GM21381 (cell line): Measurements from ENCODE around the gene COPS2.

Source experiments
- ATAC-seq: cut with Tn5 transposase; IDR thresholded peaks from one replicate; pipeline ENCODE4 v1.9.1; 2021; ENCODE audit warnings: mild to moderate bottlenecking, moderate library complexity; ENCODE audit not compliant: unreplicated experiment

The COPS2 gene

DNA sequence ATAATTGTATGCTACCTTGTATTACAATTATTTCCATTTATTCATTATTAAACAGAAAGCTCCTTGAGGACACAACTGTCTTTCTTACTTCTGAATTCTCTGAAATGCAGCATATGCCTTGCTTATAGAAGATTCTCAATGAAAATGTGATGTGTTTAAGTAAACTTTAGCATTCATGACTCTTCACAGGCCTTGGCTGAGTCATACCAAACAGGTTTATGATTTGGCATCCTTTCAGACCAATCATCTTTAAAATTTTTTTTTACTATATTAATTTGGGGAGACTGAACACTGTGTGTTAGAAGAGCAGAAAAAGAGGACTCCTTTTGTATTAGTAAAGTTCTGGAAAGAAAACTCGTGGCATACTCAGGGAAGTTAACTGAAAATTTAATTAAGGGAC, 8.3 kb upstream of the COPS2 start:
- ATAC-seq, result no peak

DNA sequence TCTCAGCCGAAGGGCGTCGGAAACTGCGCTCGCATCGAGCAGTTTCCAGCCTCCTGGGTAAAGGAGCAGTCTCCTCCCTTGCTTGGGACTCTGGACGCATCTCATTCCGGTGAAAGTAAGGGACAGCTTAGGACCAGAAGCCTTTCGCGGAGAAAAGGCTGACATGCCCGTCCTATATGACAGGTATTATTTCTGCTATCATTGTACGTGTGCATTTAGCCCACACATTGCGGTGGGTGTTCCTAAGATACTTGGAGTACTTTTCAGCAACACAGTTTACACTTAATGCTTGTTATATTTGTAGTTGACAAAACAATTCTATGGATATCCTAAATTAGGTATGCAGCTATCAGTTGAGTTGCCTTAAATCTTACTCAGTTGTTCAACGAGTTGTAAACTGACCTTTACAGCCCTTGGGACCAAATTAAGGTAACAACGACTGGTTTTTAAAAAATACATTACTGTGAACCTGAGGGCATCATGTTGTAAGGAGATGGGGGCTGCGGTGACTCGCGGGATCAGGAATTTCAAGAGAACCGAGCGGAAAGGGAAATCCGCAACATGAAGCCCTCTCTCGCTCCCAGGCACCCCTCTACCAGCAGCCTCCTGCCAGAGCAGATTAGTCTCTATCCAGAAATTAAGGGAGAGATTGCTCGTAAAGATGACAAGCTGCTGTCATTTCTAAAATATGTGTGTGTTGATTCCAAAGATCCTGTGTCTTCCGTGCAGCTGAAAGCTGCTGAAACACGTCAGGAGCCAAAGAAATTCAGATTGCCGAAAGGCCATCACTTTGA, 632 bp upstream of the COPS2 start:
- no peak for ATAC-seq

DNA sequence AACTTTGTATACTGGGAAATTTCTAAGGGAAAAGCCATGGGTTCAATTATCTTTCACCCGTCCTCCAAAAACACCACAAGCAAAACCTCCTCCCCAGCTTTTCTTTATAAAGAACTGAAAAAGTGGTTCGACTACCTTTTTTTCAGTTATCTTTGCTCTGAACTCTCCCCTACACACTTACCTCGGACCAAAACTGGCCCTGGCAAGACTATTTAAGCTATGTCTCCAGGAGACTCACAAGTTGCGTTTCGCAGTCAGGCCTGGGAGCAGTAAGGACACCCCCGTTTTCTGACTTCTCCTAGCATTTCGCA, 645 bp downstream of the COPS2 start:
- ATAC-seq, result no peak

DNA sequence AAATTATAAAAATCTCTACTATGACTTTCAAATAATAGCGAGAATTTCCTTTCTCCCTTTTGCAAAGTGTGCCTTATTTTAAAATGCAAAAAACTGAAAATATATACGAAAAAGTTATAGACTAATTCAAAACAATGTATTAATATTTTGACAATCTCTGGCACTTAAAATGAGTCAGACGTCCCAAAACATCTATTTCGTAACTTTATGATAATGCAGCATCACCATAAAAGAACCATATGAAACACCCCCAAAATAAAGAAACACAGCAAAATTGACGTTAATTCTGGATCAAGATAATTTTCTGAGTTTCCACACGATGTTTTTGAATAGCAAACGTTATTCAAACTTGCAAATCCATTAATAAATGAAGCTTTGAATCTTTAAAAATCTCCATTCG, 1.0 kb downstream of the COPS2 start:
- no peak for ATAC-seq

DNA sequence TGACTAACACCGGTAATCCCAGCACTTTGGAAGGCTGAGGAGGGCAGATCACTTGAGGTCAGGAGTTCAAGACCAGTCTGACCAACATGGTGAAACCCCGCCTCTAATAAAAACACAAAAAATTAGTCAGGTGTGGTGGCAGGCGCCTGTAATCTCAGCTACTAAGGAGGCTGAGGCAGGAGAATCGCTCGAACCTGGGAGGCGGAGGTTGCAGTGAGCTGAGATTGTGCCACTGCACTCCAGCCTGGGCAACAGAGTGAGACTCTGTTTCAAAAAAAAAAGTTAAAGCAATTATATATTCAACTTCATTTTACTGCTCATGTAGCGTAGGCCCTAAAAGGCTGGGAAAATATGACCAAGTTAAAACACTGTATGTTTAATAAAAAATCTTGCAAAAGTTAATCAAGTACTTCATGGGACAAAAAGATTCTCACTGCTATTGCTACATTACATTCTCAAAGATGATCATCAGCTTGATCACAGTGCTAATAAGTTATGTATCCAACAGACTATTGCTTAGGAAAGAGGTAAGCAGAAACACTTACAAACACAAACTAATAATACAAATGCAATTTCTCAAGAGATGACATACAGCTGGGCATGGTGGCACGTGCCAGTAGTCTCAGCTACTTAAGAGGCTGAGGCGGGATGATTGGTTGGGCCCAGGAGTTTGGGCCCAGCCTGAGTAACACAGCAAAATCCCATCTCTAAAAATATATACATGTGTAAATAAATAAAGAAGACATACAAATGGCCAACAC, 2.7 kb downstream of the COPS2 start:
- ATAC-seq, result no peak

DNA sequence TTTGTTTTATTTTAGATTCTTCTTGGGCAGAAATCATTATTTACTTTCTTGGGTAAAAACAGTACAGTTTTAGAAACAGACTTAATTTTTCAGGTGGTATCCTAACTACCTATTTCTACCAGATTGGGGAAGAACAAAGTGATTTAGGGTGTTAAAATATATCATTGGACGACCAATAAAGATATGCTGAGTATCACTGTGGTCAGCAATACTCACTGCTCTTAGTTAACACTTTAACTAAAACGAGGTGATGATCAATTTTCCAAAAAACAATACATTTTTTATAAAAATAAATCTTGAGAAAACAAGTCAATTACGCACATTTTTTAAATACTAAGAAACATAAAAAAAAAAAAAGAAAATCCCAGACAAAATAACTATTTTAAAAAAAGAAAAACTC, 3.6 kb downstream of the COPS2 start:
- ATAC-seq, result no peak

DNA sequence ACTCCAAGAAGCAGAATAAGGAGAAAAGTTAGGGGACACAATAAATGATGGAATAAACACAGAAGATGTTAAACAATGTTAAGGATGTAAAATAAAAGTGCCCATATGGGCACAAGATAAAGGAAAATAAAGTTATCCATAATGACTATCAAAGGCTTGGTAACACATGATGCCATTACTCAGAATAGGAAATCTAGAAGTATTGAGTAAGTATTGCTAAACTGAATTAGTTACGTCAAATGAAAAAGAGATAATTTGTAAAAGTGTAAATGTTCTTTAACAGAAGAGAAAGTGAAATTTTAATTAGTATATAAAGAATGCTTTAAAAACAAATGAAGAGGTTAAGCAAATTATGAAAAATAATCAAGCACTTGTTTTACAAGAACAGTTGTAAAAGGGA, 6.7 kb downstream of the COPS2 start:
- no peak for ATAC-seq

DNA sequence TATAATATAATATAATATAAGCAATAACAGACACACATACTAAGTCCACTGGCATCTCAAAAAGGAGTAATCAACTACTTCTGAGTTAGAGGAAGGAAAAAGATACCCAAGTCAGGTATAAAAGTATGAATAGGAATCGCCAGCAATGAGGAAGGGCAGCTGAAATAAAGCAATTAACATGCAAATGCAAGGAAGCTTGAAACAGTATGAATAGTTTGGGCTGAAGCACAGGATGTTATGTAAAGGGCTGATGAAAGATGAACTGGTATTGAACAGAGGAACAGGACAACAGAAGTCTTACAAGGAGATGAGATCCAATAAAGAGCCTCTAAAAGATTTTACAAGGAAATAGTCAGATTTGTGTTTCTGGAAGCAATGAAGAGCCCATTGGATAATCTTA, 7.1 kb downstream of the COPS2 start:
- ATAC-seq, result no peak

DNA sequence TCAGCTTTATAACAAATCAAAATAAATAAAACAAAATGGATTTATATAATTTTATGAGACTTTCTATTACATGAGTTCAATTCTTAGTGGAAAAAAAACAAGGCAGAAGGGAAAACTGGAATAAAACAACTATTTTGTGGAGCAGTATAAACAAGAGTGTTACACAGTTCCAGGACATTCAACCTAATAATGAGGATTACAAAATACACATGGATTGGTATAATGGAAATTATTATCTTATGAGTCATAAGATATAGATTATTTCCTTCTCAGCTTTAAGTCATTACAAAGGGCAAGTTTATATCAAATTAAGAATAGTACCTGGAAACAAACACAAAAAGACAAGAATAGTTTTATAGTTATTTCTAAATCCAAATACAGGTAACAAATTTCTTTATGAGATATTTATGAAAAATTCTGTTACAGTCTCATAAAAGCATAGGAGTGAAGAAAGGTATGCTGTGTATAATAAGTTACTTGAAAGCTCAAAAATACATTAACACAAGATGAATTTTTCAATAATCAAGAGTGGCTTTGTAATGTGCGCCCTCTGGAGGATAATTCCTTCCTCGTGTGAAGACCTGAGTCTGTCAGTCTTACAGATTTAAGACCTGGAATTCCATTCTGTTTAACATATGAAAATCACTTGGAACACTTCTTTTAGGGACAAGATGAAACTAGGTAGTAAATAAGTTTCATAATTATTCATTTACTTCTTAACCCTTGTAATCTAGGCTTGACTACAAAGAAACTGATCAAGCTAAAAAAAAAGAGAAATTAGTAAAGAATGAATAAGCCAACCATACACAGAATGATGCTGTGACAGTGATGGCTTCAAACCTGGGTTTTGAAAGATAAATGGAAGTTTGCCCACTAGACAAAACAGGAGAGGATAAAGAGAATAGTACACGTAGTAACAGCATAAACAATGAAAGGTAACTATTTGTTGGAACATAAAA, 9.5 kb downstream of the COPS2 start:
- no peak for ATAC-seq

DNA sequence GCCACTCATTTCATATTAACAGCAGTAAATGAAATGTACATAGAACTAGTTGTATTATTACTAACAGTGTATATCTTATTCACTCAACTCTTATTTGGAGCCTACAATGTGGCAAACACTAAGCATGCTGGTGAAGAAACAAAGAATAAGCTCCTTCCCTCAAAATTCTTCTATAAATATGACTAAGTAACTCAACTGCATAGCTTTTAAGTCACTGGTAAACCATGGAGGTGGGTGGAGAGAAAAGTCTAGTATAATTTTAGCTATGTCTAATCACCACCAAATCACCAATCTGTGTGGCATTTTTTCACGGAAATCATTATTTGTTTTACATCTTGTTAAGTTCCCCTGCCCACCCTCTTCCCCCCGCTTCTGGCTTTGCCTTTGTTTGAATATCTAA, 17.5 kb downstream of the COPS2 start:
- no peak for ATAC-seq

DNA sequence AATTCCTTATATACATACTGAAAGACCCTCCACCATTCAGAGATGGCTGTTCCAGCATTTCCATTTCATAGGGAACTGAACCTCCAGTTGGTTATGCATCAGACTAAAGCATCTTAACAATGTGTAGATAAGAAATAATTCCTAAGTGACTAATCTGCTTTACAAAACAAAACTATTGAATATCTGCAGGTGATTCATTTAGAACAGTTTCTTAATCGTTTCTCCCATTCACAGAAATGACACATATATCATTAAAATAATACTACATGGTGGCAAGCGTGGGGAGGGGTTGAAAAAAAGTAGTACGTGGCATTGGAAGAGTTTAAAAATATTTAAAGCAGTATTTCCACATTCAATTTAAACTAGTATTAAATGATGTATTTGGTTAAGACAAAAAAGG, 19.5 kb downstream of the COPS2 start:
- ATAC-seq, result no peak

DNA sequence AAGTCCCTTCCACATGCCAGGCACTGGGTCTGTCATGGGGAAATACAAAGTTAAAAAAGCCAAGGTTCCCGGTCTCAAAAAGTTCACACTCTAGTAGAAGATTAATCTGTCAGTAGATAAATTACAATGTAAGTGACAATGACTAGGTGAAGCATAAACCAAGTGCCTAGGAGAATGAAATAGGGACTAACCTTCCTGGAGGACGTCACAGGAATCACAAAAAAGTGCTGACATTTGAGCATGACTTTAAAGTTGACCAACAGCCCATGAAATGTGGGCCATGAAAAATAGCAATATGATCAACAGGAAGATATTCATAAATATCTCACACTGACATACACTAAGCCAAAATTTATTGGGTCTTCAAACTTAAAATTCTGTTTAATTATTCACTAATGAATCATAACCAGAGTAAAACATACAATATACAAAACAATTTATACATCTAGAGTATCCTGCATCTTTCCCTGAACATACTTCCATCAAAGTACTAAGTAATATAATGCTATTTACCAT, 20.0 kb downstream of the COPS2 start:
- peak; percentile 40 for ATAC-seq

DNA sequence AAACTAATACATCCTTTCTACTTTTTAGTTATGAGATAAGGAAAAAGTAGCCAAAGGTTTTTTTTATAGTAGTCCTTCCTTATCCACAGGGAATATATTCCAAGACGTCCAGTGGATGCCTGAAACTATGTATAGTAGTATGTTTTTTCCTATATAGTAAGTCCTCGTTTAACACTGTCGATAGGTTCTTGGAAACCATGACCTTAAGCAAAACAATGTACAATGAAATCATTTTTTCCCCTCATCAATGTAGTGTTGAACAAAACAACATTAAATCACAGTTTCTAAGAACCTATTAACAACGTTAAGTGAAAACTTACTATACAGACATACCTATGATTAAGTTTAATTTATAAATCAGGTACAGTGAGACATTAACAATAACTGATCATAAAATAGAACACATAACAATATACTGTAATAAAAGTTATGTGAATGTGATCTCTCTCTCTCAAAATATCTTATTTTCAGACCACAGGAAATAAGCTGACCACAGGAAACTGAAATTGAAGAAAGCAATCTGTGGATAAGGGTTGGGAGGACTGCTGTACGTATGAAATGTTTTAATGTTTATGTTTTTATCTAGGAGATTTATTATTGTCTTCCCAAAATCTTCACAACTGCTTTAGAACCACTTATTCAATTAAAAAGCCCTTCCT, 20.6 kb downstream of the COPS2 start:
- ATAC-seq, result peak; percentile 42

DNA sequence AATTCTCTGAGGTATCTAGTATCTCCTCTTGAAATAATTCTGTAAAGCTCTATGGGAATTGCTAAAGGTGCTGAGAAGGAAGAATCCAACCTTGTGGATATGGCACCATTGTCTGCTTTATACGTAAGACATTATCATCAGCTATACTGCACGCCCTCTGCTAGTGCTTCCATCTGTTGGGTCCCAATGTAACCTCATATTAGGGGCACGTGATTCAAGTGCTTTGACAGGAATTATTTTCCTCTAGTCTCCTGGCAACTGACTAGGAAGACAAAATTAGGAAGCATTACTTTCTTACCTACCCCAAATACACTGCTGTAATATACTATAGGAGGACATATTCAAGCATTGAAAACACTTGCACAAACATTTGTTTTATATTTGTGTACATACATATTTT, 24.0 kb downstream of the COPS2 start:
- ATAC-seq, result no peak

DNA sequence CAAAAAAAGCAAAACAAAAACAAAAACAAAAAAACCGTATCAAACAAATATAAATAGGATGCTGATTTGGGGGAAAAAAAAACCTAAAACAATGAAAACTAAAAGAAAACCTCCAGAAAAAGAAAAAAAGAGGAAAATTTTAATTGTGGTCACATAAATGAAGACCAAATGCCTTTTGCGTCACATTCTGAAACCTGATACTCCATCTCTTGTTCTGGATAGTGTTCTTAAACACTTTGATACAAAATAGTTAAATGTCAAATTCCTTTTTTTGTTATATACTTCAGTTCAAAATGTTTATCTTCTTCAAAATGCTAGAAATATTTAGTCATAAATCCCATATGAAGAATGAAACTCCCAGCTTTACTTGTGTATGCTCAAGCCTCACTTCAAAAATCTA, 31.0 kb downstream of the COPS2 start:
- ATAC-seq, result no peak

DNA sequence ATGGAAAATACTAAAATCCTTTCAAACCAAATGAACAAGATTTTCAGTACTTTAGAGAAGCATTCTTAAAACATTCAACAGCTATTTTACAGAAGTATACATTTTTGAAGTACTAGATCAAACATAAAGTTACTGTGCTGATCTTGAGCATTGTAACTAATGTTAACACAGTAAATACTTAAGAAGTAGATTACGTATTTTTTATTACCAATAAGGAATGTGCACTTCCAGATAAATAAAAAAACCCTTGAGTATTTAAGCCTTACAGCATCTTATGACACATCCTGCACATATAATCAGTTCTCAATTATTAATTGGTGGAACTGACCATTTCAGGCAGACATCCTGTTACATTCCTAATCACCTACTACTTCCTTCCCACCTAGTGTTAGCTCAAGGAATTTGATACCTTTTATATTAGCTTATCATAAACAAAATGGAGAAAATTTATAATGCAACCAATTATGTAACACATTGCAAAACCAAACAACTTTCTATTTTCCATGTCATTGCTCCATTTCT, 32.8 kb downstream of the COPS2 start:
- ATAC-seq, result no peak

DNA sequence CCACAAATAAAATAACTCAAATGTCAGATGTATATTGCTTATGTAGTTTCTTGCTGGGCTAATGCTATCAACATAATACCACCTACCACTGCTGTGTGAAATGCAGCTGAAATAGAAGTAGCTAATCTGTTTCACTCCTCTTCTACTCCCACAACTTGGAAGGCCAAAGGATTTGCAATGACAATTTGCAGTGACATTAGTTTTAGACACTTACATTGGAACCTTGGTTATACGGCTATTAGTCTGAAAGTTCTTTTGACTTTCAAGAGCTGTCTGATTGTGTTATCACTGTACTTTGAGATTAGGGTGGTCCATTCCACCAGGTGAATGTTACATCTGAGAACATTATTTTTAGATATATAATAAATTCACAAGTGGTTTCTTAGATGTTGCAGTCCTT, 33.5 kb downstream of the COPS2 start:
- ATAC-seq, result no peak

DNA sequence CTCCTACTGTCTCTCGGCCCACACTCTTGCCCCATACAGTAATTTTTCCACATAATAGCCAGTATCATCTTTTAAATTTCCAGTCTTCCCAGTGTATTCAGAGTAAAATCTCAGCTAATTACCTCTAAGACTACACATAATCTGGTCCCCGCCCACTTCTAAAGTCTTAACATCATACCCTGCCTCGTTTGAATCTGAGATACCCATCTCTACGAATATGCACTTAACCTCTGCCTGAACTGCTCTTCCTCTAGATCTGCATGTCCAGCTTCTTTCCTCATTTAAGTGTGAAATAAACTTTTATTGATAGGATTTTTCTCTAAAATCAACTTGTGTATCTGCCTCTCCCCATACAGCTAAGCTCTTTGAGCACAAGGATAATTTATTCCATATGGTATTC, 34.6 kb downstream of the COPS2 start:
- ATAC-seq, result no peak

DNA sequence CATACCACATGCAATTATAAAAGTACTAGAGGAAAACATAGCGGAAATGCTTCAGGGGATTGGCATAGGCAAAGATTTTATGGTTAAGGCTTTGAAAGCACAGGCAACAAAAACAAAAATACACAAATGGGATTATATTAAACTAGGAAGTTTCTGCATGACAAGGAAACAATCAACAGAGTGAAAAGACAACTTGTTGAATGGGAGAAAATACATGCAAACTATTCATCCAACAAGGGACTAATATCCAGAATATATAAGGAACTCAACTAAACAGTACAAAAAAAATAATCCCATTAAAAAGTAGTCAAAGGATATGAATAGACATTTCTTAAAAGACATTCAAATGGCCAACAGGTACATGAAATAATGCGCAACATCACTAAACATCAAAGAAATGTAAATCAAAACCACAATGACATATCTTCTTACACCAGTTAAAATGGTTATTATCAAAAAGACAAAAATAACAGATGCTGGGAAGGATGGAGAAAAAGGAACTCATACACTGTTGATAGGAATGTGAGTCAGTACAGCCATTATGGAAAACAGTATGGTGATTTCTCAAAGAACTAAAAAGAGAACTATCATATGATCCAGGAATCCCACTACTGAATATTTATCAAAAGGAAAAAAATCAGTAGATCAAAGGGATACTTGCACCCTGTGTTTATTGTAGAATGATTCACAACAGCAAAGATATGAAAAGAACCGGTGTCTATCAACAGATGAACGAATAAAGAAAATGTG, 39.1 kb downstream of the COPS2 start:
- ATAC-seq, result no peak

DNA sequence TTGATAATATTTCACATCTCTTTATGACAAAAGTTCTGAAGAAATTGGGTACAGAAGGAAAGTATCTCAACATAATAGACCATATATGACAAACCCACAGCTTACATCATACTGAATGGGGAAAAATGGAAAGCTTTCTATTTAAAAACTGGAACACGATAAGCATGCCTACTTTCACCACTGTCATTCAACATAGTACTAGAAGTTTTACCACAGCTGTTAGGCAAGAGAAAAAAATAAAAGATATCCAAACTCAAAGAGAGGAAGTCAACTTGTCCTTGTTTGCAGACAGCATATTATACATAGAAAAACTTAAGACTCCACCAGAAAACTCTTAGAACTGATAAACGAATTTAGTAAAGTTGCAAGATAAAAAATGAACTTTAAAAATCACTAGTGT, 40.3 kb downstream of the COPS2 start:
- ATAC-seq, result no peak
